Kidney (tissue), 14 donors: ENCODE data around the gene FBXO34. TPM values are rescaled to one million over a fixed set of nuclear protein-coding genes. Genes with fewer than 3 reads are reported as not detected.

ENCODE experiments used
- DNase-seq, 5 donors: peaks; one replicate each; pipeline ENCODE4 v3.0.0-alpha.2; 2013 to 2020
- FAIRE-seq: peaks from 2 replicates; lab custom pipeline; 2012; peaks lifted over from hg19 to GRCh38; lab: Jason Lieb, UNC
- H3K27ac ChIP-seq, 2 donors: one replicate each; pipeline ENCODE4 v1.7.0; 2013; ENCODE audit warnings: low read depth in 2 of 2, low read length in 2 of 2, inconsistent platforms in 1 of 2
- H3K27me3 ChIP-seq: one replicate; pipeline ENCODE4 v1.7.1; 2013; ENCODE audit warnings: low read length, inconsistent platforms; ENCODE audit not compliant: control insufficient read depth, insufficient read depth
- H3K36me3 ChIP-seq, 3 donors: one replicate each; pipeline versions ENCODE4 v1.7.0 to v1.7.1; 2013; ENCODE audit warnings: low read length in 3 of 3, control low read depth in 1 of 3, inconsistent platforms in 1 of 3; ENCODE audit not compliant: insufficient read depth in 3 of 3, control insufficient read depth in 2 of 3
- H3K4me1 ChIP-seq, 3 donors: one replicate each; pipeline versions ENCODE4 v1.7.0 to v1.7.1; 2013; ENCODE audit warnings: low read length in 3 of 3, inconsistent platforms in 1 of 3, low read depth in 1 of 3; ENCODE audit not compliant: control insufficient read depth in 2 of 3, insufficient read depth in 2 of 3
- H3K4me3 ChIP-seq, 3 donors: one replicate each; pipeline versions ENCODE4 v1.7.0 to v1.8.1; 2013; ENCODE audit warnings: low read length in 3 of 3, control low read depth in 1 of 3, inconsistent platforms in 1 of 3
- H3K9ac ChIP-seq, 3 donors: one replicate each; pipeline versions ENCODE4 v1.7.0 to v1.7.1; 2013; ENCODE audit warnings: low read length in 3 of 3, control low read depth in 1 of 3, inconsistent platforms in 1 of 3
- H3K9me3 ChIP-seq, 3 donors: one replicate each; pipeline versions ENCODE4 v1.7.0 to v1.7.1; 2013; ENCODE audit warnings: low read length in 3 of 3, control low read depth in 1 of 3, inconsistent platforms in 1 of 3; ENCODE audit not compliant: control insufficient read depth in 2 of 3, insufficient read depth in 1 of 3
- CTCF ChIP-seq: IDR thresholded peaks from 3 replicates; pipeline ENCODE4 v1.5.1; 2012; ENCODE audit warnings: mild to moderate bottlenecking, moderate library complexity, borderline replicate concordance; ENCODE audit not compliant: insufficient read depth; ENCODE audit errors: extremely low read depth
- intact Hi-C: fragments of 100-400 bp; cut with DNase I; formaldehyde crosslinking; loops from one replicate; pipeline ENCODE4 v1.11.1; 2022
- polyA plus RNA-seq: library from polyadenylated mRNA; stranded (reverse); fragments of 350-450 nt; fragmentation: Illumina TruSeq; extraction: RNeasy Lipid Tissue Mini Kit (QIAGEN cat#74804); gene quantifications from one replicate; pipeline ENCODE4 v1.2.3, GENCODE V29; 2014; ENCODE audit warnings: low read depth, low replicate concordance; ENCODE audit not compliant: insufficient read depth
- total RNA-seq: library from RNA; stranded (reverse); fragmentation: NEBNext Ultra II Directional; extraction: Animal tissue kit (Norgen Biotek cat#: 25700); gene quantifications from one replicate; pipeline ENCODE4 v1.2.1, GENCODE V29; 2021
- donor health status: control.
- donor health status: control.
- donor health status: control.
- donor health status: control.
- donor health status: control.
- donor health status: DM: yes; HTN: yes; CAD: no.
- donor health status: Normal renal cell carcinoma (clear cell type).

FBXO34 gene
- total and polyA plus RNA-seq, 2 donors from 2014 or later, result 12.8 to 38.5 TPM

GRCh38 chr14:55276736-55277135 is 5.5 kb downstream of the FBXO34 start:
- FAIRE-seq, result no peak

GRCh38 chr14:55277972-55278740 is 6.9 kb downstream of the FBXO34 start:
- Histone ChIP-seq H3K4me1 (peaks cover 0 to 8% (median 5%) of the 10 kb centered on the region in 3 donors), H3K27ac (no peak overlapping the region), H3K27me3 (no peaks in the 10 kb centered on the region), H3K9me3 (no peaks in the 10 kb centered on the region), H3K9ac (no peak overlapping the region), H3K4me3 (no peak overlapping the region), H3K36me3 (no peaks in the 10 kb centered on the region)
- FAIRE-seq, result no peak
- intact Hi-C loops, result loop anchor here (10.0 kb wide), 1 partner anchor 77 kb away; no protein-coding TSS in a partner anchor
- no peak for TF ChIP-seq CTCF
- DNase-seq, result no peak

More at GRCh38 chr14:55276736-55277135, 5.5 kb downstream of the FBXO34 start:
- H3K9me3 ChIP-seq, result no peaks in the 10 kb centered on the region
- intact Hi-C loops, result loop anchor here (10.0 kb wide), 1 partner anchor 78 kb away; no protein-coding TSS in a partner anchor
- no peaks in the 10 kb centered on the region for H3K36me3 ChIP-seq
- no peak for DNase-seq
- no peaks in the 10 kb centered on the region for H3K27me3 ChIP-seq
- H3K9ac ChIP-seq, result no peak overlapping the region
- no peak for TF ChIP-seq CTCF
- no peak overlapping the region for H3K4me3 ChIP-seq
- H3K4me1 ChIP-seq, result peaks cover 0 to 12% (median 5%) of the 10 kb centered on the region in 3 donors
- no peak overlapping the region for H3K27ac ChIP-seq

DNA sequence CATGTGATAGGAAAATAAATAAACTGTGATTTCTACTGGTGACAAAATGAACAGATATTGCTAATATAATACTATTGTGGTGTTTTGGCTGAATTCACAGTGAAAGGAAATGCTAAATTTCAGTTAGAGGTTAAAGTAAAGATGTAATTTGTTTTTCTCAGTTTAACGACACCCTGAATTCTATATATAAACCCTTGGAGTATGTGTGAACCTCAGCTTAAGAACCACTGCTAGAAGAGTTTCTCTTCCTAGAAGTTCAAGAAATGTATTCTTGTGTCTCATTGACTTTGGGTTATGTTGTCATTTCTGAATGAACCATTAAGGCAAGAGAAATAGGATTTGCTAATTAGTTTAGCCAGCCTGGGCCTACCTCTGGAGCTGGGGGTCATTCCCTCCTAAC is 8.2 kb downstream of the FBXO34 start:
- Histone ChIP-seq H3K4me1 (peaks cover 0 to 3% (median 0%) of the 10 kb centered on the region in 3 donors), H3K9me3 (no peaks in the 10 kb centered on the region), H3K27ac (no peak overlapping the region), H3K4me3 (no peak overlapping the region), H3K27me3 (no peaks in the 10 kb centered on the region), H3K9ac (no peak overlapping the region), H3K36me3 (no peaks in the 10 kb centered on the region)
- FAIRE-seq (no peak), DNase-seq (no peak)
- no peak for TF ChIP-seq CTCF
- intact Hi-C loops, result loop anchor here (10.0 kb wide), 1 partner anchor 75 kb away; no protein-coding TSS in a partner anchor
